RWPE1 (cell line): ENCODE measurements around the gene GRIA4.
A peak's percentile ranks its signal among the peaks of the same experiment; 100 is the strongest.

Source experiments
- CTCF ChIA-PET: fragments of 350-600 bp; sonication (Branson Sonifier 250); formaldehyde crosslinking; extraction: SDS; loops from one replicate; lab custom pipeline; 2021; lab: Yijun Ruan, JAX
- POLR2A ChIA-PET: fragments of 400-600 bp; formaldehyde crosslinking; extraction: SDS; loops from one replicate; lab custom pipeline; 2020; ENCODE audit warnings: antibody characterized with exemption; ENCODE audit not compliant: low non-redundant PET; lab: Yijun Ruan, JAX
- DNase-seq: peaks from one replicate; pipeline ENCODE4 v3.0.0; 2012; ENCODE audit warnings: low spot score
- H3K27ac ChIP-seq: fragments of 450-650 bp; 2 replicates; pipeline ENCODE4 v1.5.1; 2017
- CTCF ChIP-seq: fragments of 450-650 bp; conservative IDR thresholded peaks from 2 replicates; pipeline ENCODE4 v1.5.1; 2017; ENCODE audit warnings: low read depth, mild to moderate bottlenecking

Gene GRIA4

GRCh38 chr11:105670811-105671210 lies 60.9 kb downstream of the GRIA4 start:
- ChIA-PET CTCF (no interaction called here), POLR2A (no interaction called here)
- no peak for TF ChIP-seq CTCF
- no peak overlapping the region for H3K27ac ChIP-seq
- no peak for DNase-seq

GRCh38 chr11:105673089-105673488 lies 63.2 kb downstream of the GRIA4 start:
- TF ChIP-seq CTCF, result no peak
- ChIA-PET POLR2A (no interaction called here), CTCF (no interaction called here)
- peak; percentile 5 for DNase-seq
- H3K27ac ChIP-seq, result no peak overlapping the region

- no peak for TF ChIP-seq CTCF
- H3K27ac ChIP-seq, result no peak overlapping the region
- ChIA-PET CTCF (no interaction called here), POLR2A (no interaction called here)
- DNase-seq, result no peak
Measured at GRCh38 chr11:105689631-105690030, 79.8 kb downstream of the GRIA4 start.

GRCh38 chr11:105690467-105690866 lies 80.6 kb downstream of the GRIA4 start:
- CTCF ChIA-PET, result no interaction called here
- no peak overlapping the region for H3K27ac ChIP-seq
- DNase-seq, result no peak
- TF ChIP-seq CTCF, result no peak
- POLR2A ChIA-PET, result no interaction called here

GRCh38 chr11:105693075-105693759 lies 83.3 kb downstream of the GRIA4 start:
- no peak for DNase-seq
- no peak overlapping the region for H3K27ac ChIP-seq
- TF ChIP-seq CTCF, result no peak
- POLR2A ChIA-PET, result no interaction called here
- CTCF ChIA-PET, result no interaction called here

GRCh38 chr11:105696000-105696399 lies 86.1 kb downstream of the GRIA4 start:
- DNase-seq, result no peak
- no peak for TF ChIP-seq CTCF
- ChIA-PET POLR2A (no interaction called here), CTCF (no interaction called here)
- no peak overlapping the region for H3K27ac ChIP-seq
